Measurements from ENCODE around the gene SLC37A4. TPM values are rescaled to one million over a fixed set of nuclear protein-coding genes. Genes with fewer than 3 reads are reported as not detected.

Gene SLC37A4
- total and polyA plus RNA-seq, 2 of the 13 experiments (the other 11 are each of a cell fraction or from before 2014, with no cell fraction given), result 43.0 to 56.1 TPM

DNA sequence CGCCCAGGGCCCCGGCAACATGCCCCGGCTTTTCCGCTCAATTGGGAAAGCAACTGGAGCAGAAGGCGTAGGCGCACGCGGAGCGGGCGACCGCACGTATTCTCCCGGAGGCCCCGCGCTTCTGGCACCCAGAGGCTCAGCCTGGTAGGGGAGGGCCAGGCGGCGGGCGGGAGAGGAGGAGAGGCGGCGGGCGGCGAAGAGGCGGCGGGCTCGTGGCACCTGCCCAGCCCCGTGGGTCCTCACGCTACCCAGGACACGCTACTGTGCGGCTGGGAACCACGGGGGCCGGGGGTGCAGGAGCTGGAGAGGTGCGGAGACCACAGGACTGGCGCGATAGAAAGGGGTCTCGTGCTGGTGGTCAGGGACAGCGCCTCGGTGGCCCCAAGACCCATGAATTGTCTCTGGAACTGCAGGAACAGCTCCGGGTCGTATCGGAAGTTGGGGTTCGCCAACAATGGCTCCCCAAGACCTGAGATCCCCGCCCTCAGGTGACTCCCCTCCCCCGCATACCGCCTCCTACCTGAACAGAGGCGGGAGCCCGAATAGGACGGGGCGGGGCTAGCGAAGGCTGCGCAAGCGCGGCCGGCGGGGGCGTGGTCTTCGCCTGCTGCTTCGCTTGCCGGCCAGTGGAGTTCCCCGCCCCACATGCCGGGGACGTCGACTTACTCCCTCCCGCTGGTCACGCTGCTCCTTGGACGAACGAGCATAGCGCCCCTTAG lies at the start of gene SLC37A4 (continued):
- TF ChIP-seq, protein P1, sequence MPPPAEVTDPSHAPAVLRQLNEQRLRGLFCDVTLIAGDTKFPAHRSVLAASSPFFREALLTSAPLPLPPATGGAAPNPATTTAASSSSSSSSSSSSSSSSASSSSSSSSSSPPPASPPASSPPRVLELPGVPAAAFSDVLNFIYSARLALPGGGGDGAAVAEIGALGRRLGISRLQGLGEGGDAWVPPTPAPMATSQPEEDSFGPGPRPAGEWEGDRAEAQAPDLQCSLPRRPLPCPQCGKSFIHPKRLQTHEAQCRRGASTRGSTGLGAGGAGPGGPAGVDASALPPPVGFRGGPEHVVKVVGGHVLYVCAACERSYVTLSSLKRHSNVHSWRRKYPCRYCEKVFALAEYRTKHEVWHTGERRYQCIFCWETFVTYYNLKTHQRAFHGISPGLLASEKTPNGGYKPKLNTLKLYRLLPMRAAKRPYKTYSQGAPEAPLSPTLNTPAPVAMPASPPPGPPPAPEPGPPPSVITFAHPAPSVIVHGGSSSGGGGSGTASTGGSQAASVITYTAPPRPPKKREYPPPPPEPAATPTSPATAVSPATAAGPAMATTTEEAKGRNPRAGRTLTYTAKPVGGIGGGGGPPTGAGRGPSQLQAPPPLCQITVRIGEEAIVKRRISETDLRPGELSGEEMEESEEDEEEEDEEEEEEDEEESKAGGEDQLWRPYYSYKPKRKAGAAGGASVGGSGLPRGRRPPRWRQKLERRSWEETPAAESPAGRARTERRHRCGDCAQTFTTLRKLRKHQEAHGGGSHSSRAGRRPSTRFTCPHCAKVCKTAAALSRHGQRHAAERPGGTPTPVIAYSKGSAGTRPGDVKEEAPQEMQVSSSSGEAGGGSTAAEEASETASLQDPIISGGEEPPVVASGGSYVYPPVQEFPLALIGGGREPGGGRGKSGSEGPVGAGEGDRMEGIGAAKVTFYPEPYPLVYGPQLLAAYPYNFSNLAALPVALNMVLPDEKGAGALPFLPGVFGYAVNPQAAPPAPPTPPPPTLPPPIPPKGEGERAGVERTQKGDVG (CRISPR knock-in tag; IDR thresholded peaks at IDR 0.05; ENCODE audit: borderline replicate concordance), result peak; percentile 79; the same call in 1 of the 2 replicates
- TF ChIP-seq ZNF556 (CRISPR knock-in tag; IDR thresholded peaks at IDR 0.05; ENCODE audit: borderline replicate concordance), result peak; percentile 35; the same call in 1 of the 2 replicates
- peak; percentile 69; the same call in 1 of the 2 replicates for TF ChIP-seq ARID2 (CRISPR knock-in tag; IDR thresholded peaks at IDR 0.05; ENCODE audit: borderline replicate concordance)
- TF ChIP-seq, protein P2, sequence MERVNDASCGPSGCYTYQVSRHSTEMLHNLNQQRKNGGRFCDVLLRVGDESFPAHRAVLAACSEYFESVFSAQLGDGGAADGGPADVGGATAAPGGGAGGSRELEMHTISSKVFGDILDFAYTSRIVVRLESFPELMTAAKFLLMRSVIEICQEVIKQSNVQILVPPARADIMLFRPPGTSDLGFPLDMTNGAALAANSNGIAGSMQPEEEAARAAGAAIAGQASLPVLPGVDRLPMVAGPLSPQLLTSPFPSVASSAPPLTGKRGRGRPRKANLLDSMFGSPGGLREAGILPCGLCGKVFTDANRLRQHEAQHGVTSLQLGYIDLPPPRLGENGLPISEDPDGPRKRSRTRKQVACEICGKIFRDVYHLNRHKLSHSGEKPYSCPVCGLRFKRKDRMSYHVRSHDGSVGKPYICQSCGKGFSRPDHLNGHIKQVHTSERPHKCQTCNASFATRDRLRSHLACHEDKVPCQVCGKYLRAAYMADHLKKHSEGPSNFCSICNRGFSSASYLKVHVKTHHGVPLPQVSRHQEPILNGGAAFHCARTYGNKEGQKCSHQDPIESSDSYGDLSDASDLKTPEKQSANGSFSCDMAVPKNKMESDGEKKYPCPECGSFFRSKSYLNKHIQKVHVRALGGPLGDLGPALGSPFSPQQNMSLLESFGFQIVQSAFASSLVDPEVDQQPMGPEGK (CRISPR knock-in tag; IDR thresholded peaks at IDR 0.05), result peak; percentile 73
- no peak for TF ChIP-seq ZNF678 (CRISPR knock-in tag; IDR thresholded peaks at IDR 0.05)
- 0 out of 2 replicates have a peak, but pooled peaks have one; percentile 60 for TF ChIP-seq ZZZ3 (CRISPR knock-in tag; IDR thresholded peaks at IDR 0.05; ENCODE audit: borderline replicate concordance)
- TF ChIP-seq SOX6 (IDR thresholded peaks at IDR 0.05), result no peak
- TF ChIP-seq SOX6 (CRISPR knock-in tag; IDR thresholded peaks at IDR 0.05), result peak; percentile 66; the same call in 1 of the 2 replicates
- TF ChIP-seq ZNF644 (CRISPR knock-in tag; IDR thresholded peaks at IDR 0.05; ENCODE audit: low read depth), result 0 out of 2 replicates have a peak, but pooled peaks have one; percentile 33
- TF ChIP-seq CEBPG (CRISPR knock-in tag; IDR thresholded peaks at IDR 0.05), result peak; percentile 65
- TF ChIP-seq, protein P3, sequence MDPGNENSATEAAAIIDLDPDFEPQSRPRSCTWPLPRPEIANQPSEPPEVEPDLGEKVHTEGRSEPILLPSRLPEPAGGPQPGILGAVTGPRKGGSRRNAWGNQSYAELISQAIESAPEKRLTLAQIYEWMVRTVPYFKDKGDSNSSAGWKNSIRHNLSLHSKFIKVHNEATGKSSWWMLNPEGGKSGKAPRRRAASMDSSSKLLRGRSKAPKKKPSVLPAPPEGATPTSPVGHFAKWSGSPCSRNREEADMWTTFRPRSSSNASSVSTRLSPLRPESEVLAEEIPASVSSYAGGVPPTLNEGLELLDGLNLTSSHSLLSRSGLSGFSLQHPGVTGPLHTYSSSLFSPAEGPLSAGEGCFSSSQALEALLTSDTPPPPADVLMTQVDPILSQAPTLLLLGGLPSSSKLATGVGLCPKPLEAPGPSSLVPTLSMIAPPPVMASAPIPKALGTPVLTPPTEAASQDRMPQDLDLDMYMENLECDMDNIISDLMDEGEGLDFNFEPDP (CRISPR knock-in tag; conservative IDR thresholded peaks at IDR 0.05), result no peak
- TF ChIP-seq, protein P4, sequence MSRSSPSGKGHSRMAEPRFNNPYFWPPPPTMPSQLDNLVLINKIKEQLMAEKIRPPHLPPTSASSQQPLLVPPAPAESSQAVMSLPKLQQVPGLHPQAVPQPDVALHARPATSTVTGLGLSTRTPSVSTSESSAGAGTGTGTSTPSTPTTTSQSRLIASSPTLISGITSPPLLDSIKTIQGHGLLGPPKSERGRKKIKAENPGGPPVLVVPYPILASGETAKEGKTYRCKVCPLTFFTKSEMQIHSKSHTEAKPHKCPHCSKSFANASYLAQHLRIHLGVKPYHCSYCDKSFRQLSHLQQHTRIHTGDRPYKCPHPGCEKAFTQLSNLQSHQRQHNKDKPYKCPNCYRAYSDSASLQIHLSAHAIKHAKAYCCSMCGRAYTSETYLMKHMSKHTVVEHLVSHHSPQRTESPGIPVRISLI (CRISPR knock-in tag; IDR thresholded peaks at IDR 0.05; ENCODE audit: borderline replicate concordance), result peak; percentile 53; the same call in 1 of the 2 replicates
- TF ChIP-seq, protein P5, sequence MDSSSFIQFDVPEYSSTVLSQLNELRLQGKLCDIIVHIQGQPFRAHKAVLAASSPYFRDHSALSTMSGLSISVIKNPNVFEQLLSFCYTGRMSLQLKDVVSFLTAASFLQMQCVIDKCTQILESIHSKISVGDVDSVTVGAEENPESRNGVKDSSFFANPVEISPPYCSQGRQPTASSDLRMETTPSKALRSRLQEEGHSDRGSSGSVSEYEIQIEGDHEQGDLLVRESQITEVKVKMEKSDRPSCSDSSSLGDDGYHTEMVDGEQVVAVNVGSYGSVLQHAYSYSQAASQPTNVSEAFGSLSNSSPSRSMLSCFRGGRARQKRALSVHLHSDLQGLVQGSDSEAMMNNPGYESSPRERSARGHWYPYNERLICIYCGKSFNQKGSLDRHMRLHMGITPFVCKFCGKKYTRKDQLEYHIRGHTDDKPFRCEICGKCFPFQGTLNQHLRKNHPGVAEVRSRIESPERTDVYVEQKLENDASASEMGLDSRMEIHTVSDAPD (CRISPR knock-in tag; IDR thresholded peaks at IDR 0.05), result no peak; the same call in 1 of the 2 replicates
- TF ChIP-seq SMYD3 (CRISPR knock-in tag; IDR thresholded peaks at IDR 0.05), result peak; percentile 74; the same call in 1 of the 2 replicates
- TF ChIP-seq ZNF253 (CRISPR knock-in tag; IDR thresholded peaks at IDR 0.05; ENCODE audit: borderline replicate concordance), result no peak
- no peak for TF ChIP-seq ADNP (CRISPR knock-in tag; IDR thresholded peaks at IDR 0.05)
- no peak; the same call in 1 of the 2 replicates for TF ChIP-seq MED13 (CRISPR knock-in tag; IDR thresholded peaks at IDR 0.05)
- no peak for TF ChIP-seq ZNF30 (CRISPR knock-in tag; IDR thresholded peaks at IDR 0.05)
- TF ChIP-seq ZNF883 (CRISPR knock-in tag; IDR thresholded peaks at IDR 0.05; ENCODE audit: not compliant biosample characterization), result peak; percentile 76
- no peak for TF ChIP-seq ZNF260 (CRISPR knock-in tag; IDR thresholded peaks at IDR 0.05; ENCODE audit: borderline replicate concordance, low read depth)

All from HepG2 (cell line).